ENCODE data around the gene TNFSF10. TPM values are rescaled to one million over a fixed set of nuclear protein-coding genes. Genes with fewer than 3 reads are reported as not detected.

Gene TNFSF10
- total RNA-seq, 2 donors from 2014 or later, result 57.2 to 118 TPM

GRCh38 chr3:172471903-172472302, 51.3 kb downstream of the TNFSF10 start:
- no peak for TF ChIP-seq CTCF (IDR thresholded peaks at IDR 0.05)
- Histone ChIP-seq H3K4me3 (no peak overlapping the region), H3K27me3 (no peaks in the 10 kb centered on the region), H3K9ac (ENCODE audit: low read depth in 2 of 2, low read length in 2 of 2) (no peak overlapping the region), H3K4me1 (no peaks in the 10 kb centered on the region), H3K27ac (no peak overlapping the region), H3K36me3 (no peaks in the 10 kb centered on the region), H3K9me3 (no peaks in the 10 kb centered on the region)
- no peak for DNase-seq
- intact Hi-C loops (cut with DNase I), result loop anchor here (10.0 kb wide), 2 partner anchors 117 to 827 kb away; no protein-coding TSS in a partner anchor

- Histone ChIP-seq H3K36me3 (no peaks in the 10 kb centered on the region), H3K27me3 (no peaks in the 10 kb centered on the region), H3K9ac (ENCODE audit: low read depth in 2 of 2, low read length in 2 of 2) (no peak overlapping the region), H3K27ac (no peak overlapping the region), H3K4me1 (no peaks in the 10 kb centered on the region), H3K9me3 (no peaks in the 10 kb centered on the region), H3K4me3 (no peak overlapping the region)
- intact Hi-C loops (cut with DNase I), result loop anchor here (10.0 kb wide), 2 partner anchors 116 to 826 kb away; no protein-coding TSS in a partner anchor
- no peak for DNase-seq
- no peak for TF ChIP-seq CTCF (IDR thresholded peaks at IDR 0.05)
Observed at GRCh38 chr3:172470588-172470987, 52.6 kb downstream of the TNFSF10 start.

GRCh38 chr3:172467170-172467824, 55.9 kb downstream of the TNFSF10 start:
- no peak overlapping the region for H3K27ac ChIP-seq
- H3K27me3 ChIP-seq, result no peaks in the 10 kb centered on the region
- H3K9me3 ChIP-seq, result no peaks in the 10 kb centered on the region
- no peaks in the 10 kb centered on the region for H3K36me3 ChIP-seq
- DNase-seq, result no peak
- TF ChIP-seq CTCF (IDR thresholded peaks at IDR 0.05), result no peak
- H3K9ac ChIP-seq (ENCODE audit: low read depth in 2 of 2, low read length in 2 of 2), result no peak overlapping the region
- no peaks in the 10 kb centered on the region for H3K4me1 ChIP-seq
- intact Hi-C loops (cut with DNase I), result no loop called here
- no peak overlapping the region for H3K4me3 ChIP-seq

- DNase-seq, result no peak
- Histone ChIP-seq H3K36me3 (no peaks in the 10 kb centered on the region), H3K4me3 (no peak overlapping the region), H3K9ac (ENCODE audit: low read depth in 2 of 2, low read length in 2 of 2) (no peak overlapping the region), H3K27ac (no peak overlapping the region), H3K4me1 (no peaks in the 10 kb centered on the region), H3K9me3 (no peaks in the 10 kb centered on the region), H3K27me3 (no peaks in the 10 kb centered on the region)
- TF ChIP-seq CTCF (IDR thresholded peaks at IDR 0.05), result no peak
- intact Hi-C loops (cut with DNase I), result no loop called here
Observed at GRCh38 chr3:172466553-172467130, 56.6 kb downstream of the TNFSF10 start.

GRCh38 chr3:172465281-172465680, 57.9 kb downstream of the TNFSF10 start:
- Histone ChIP-seq H3K4me3 (no peak overlapping the region), H3K9me3 (no peaks in the 10 kb centered on the region), H3K9ac (ENCODE audit: low read depth in 2 of 2, low read length in 2 of 2) (no peak overlapping the region), H3K27me3 (no peaks in the 10 kb centered on the region), H3K4me1 (no peaks in the 10 kb centered on the region), H3K27ac (no peak overlapping the region), H3K36me3 (no peaks in the 10 kb centered on the region)
- DNase-seq, result no peak
- TF ChIP-seq CTCF (IDR thresholded peaks at IDR 0.05), result no peak
- intact Hi-C loops (cut with DNase I), result no loop called here

Measured in colonic mucosa (tissue), 4 donors.